Retina (tissue), 1 donor: ENCODE data around the gene NCF2.

ENCODE experiments used
- DNase-seq: peaks from one replicate; pipeline ENCODE4 v3.0.0-alpha.2; 2016

NCF2 gene

GRCh38 chr1:183582021-183582713, 8.1 kb downstream of the NCF2 start:
- DNase-seq, result no peak

- no peak for DNase-seq
These were observed 10.0 kb downstream of the NCF2 start for GRCh38 chr1:183580281-183580682.

GRCh38 chr1:183578856-183579255, 11.4 kb downstream of the NCF2 start:
- no peak for DNase-seq

- no peak for DNase-seq
These were observed 12.3 kb downstream of the NCF2 start for GRCh38 chr1:183577897-183578465.

- no peak for DNase-seq
These were observed 13.7 kb downstream of the NCF2 start for GRCh38 chr1:183576537-183576936.

- DNase-seq, result no peak
These were observed 14.7 kb downstream of the NCF2 start for GRCh38 chr1:183575606-183576005.

GRCh38 chr1:183572721-183573120, 17.5 kb downstream of the NCF2 start:
- no peak for DNase-seq

- no peak for DNase-seq
These were observed 18.5 kb downstream of the NCF2 start for GRCh38 chr1:183571678-183572268.

GRCh38 chr1:183570451-183570850, 19.8 kb downstream of the NCF2 start:
- DNase-seq, result no peak

- no peak for DNase-seq
These were observed 20.5 kb downstream of the NCF2 start for GRCh38 chr1:183569801-183570200.

GRCh38 chr1:183569141-183569540, 21.1 kb downstream of the NCF2 start:
- no peak for DNase-seq

- no peak for DNase-seq
These were observed 21.9 kb downstream of the NCF2 start for GRCh38 chr1:183568176-183569021.

GRCh38 chr1:183567584-183567983, 22.7 kb downstream of the NCF2 start:
- DNase-seq, result no peak

- DNase-seq, result no peak
These were observed 24.2 kb downstream of the NCF2 start for GRCh38 chr1:183566026-183566425.

- no peak for DNase-seq
These were observed 25.0 kb downstream of the NCF2 start for GRCh38 chr1:183565261-183565660.

GRCh38 chr1:183562701-183563100, 27.6 kb downstream of the NCF2 start:
- no peak for DNase-seq

- no peak for DNase-seq
These were observed 31.2 kb downstream of the NCF2 start for GRCh38 chr1:183559061-183559460.

GRCh38 chr1:183554577-183554976, 35.7 kb downstream of the NCF2 start:
- no peak for DNase-seq

- no peak for DNase-seq
These were observed 36.5 kb downstream of the NCF2 start for GRCh38 chr1:183553764-183554163.

- DNase-seq, result no peak
These were observed 36.9 kb downstream of the NCF2 start for GRCh38 chr1:183553331-183553730.

GRCh38 chr1:183552891-183553290, 37.4 kb downstream of the NCF2 start:
- DNase-seq, result no peak

- DNase-seq, result no peak
These were observed 37.8 kb downstream of the NCF2 start for GRCh38 chr1:183552441-183552840.

GRCh38 chr1:183551924-183552323, 38.3 kb downstream of the NCF2 start:
- DNase-seq, result no peak

GRCh38 chr1:183550915-183551314, 39.3 kb downstream of the NCF2 start:
- no peak for DNase-seq
